Ovary (tissue), 3 donors: Measurements from ENCODE around the gene STX3.

Source experiments
- EP300 ChIP-seq: sonication (generic); formaldehyde crosslinking; IDR thresholded peaks from one replicate; pipeline ENCODE4 v1.6.1; 2017; ENCODE audit warnings: antibody characterized with exemption
- POLR2A ChIP-seq: fragments of 450-650 bp; IDR thresholded peaks from one replicate; pipeline ENCODE4 v1.6.1; 2017; ENCODE audit warnings: antibody characterized with exemption, mild to moderate bottlenecking, moderate library complexity
- TF ChIP-seq, protein P1 (sequence below), 3 donors: fragments of 450-650 bp in 2 of 3; fragments of 200-600 bp in 1 of 3; IDR thresholded peaks; one replicate each; pipeline versions ENCODE4 v1.5.1 to v1.8.0; 2016 to 2022; ENCODE audit warnings: antibody characterized with exemption in 3 of 3, mild to moderate bottlenecking in 1 of 3
- donor health status: DM: no; HTN: no; CAD: no.

DNA sequence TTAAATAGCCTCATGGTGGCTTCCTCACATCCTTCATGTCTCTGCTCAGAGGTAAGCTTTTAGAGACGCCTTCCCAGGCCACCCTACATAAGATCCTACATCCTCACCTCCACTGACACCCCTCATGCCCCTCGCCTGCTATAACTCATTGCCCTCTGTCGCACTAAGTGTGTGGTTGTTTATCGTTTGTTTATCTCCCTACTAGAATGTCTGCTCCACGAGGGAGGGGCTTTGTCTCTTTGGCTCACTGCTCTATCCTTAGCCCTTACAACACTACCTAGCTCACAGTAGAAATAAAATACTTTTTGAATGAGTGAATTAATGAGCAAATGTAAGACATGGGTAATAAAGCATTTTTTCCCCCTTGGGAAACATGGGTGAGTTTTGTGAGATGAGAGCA is 91.4 kb downstream of the STX3 start:
- TF ChIP-seq EP300 (no peak), POLR2A (no peak)
- TF ChIP-seq, protein P1, sequence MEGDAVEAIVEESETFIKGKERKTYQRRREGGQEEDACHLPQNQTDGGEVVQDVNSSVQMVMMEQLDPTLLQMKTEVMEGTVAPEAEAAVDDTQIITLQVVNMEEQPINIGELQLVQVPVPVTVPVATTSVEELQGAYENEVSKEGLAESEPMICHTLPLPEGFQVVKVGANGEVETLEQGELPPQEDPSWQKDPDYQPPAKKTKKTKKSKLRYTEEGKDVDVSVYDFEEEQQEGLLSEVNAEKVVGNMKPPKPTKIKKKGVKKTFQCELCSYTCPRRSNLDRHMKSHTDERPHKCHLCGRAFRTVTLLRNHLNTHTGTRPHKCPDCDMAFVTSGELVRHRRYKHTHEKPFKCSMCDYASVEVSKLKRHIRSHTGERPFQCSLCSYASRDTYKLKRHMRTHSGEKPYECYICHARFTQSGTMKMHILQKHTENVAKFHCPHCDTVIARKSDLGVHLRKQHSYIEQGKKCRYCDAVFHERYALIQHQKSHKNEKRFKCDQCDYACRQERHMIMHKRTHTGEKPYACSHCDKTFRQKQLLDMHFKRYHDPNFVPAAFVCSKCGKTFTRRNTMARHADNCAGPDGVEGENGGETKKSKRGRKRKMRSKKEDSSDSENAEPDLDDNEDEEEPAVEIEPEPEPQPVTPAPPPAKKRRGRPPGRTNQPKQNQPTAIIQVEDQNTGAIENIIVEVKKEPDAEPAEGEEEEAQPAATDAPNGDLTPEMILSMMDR (IDR thresholded peaks at IDR 0.05) = no peak
